ENCODE results near the gene TTC36. TPM values are rescaled to one million over a fixed set of nuclear protein-coding genes. Genes with fewer than 3 reads are reported as not detected.
A peak's percentile ranks its signal among the peaks of the same experiment; 100 is the strongest.

The TTC36 gene
- total and polyA plus RNA-seq, 9 donors, result 1.1 to 3.2 (median 2.3) TPM

DNA sequence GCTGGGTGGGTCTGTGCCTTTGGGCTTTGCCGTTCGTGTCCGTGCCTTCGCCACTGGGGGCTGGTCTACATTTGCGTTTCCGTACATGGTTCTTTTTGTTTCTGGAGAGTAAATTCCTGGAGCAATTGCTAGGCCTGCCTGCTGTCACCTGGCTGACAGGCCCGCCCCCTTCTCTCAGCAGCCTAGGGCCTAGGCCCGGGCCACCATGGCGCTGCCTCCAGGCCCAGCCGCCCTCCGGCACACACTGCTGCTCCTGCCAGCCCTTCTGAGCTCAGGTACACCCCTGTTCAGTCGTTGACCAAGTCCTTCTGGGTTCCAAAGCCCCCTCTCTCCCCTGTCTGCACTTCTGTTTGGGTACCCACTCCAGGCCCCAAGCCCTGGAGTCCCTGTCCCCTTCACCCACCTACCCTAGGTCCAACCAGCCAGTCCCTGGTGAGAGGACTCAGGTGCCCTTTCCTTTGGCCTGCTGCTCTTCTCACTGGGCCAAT is 4.4 kb downstream of the TTC36 start:
- no peak for DNase-seq
- 14% methylated on average over 9 of the region's 12 CpGs for WGBS (ENCODE audit: insufficient coverage)
- Histone ChIP-seq H3K27me3 (ENCODE audit: control insufficient read depth, insufficient read depth, low read length) (peaks cover 2% of the 10 kb centered on the region), H3K27ac (ENCODE audit: low read length) (peak overlapping the region; percentile 3), H3K4me3 (ENCODE audit: low read length) (peak overlapping the region; percentile 67), H3K4me1 (ENCODE audit: control insufficient read depth, insufficient read depth, low read length) (peaks cover 27% of the 10 kb centered on the region), H3K36me3 (ENCODE audit: control insufficient read depth, insufficient read depth, low read length) (peaks cover 20% of the 10 kb centered on the region), H3K9me3 (replicated peaks; ENCODE audit: control insufficient read depth, low read depth, low read length) (no peaks in the 10 kb centered on the region)

DNA sequence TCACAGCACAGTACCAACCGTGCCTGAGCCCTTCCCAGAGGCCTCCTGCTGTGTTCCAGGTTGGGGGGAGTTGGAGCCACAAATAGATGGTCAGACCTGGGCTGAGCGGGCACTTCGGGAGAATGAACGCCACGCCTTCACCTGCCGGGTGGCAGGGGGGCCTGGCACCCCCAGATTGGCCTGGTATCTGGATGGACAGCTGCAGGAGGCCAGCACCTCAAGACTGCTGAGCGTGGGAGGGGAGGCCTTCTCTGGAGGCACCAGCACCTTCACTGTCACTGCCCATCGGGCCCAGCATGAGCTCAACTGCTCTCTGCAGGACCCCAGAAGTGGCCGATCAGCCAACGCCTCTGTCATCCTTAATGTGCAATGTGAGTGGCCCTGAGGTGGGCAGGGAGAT is 4.8 kb downstream of the TTC36 start:
- peak overlapping the region; percentile 3 for H3K27ac ChIP-seq (ENCODE audit: low read length)
- WGBS (ENCODE audit: insufficient coverage), result 84% methylated on average over 8 of the region's 10 CpGs
- H3K9me3 ChIP-seq (replicated peaks; ENCODE audit: control insufficient read depth, low read depth, low read length), result no peaks in the 10 kb centered on the region
- no peak for DNase-seq
- H3K4me3 ChIP-seq (ENCODE audit: low read length), result no peak overlapping the region
- peaks cover 27% of the 10 kb centered on the region for H3K4me1 ChIP-seq (ENCODE audit: control insufficient read depth, insufficient read depth, low read length)
- H3K27me3 ChIP-seq (ENCODE audit: control insufficient read depth, insufficient read depth, low read length), result peaks cover 2% of the 10 kb centered on the region
- peaks cover 20% of the 10 kb centered on the region for H3K36me3 ChIP-seq (ENCODE audit: control insufficient read depth, insufficient read depth, low read length)

DNA sequence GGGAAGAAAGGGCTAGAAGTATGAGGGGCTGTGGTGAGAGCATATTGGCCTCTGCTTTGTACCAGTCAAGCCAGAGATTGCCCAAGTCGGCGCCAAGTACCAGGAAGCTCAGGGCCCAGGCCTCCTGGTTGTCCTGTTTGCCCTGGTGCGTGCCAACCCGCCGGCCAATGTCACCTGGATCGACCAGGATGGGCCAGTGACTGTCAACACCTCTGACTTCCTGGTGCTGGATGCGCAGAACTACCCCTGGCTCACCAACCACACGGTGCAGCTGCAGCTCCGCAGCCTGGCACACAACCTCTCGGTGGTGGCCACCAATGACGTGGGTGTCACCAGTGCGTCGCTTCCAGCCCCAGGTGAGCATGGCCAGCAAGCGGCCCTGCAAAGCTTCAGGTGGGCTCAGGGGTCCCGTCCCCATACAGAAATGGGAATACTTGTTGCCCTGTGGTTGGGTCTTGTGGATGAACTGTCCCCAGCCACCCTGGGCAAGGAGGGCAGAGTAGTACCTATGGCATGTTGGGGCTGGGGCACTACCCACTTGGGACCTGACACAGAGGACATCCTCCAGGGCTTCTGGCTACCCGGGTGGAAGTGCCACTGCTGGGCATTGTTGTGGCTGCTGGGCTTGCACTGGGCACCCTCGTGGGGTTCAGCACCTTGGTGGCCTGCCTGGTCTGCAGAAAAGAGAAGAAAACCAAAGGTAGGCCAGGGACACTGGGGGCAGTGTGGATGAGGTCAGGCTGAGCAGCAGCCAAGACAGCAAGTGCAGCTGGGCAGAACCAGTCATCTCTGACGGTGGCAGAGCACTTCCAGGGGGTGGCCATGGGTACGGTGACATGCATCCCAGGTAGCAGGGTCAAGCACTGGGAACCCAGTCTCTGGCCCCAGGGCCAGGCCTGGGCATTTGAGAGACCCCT is 5.8 kb downstream of the TTC36 start:
- Histone ChIP-seq H3K27me3 (ENCODE audit: control insufficient read depth, insufficient read depth, low read length) (peaks cover 2% of the 10 kb centered on the region), H3K4me1 (ENCODE audit: control insufficient read depth, insufficient read depth, low read length) (peaks cover 23% of the 10 kb centered on the region), H3K9me3 (replicated peaks; ENCODE audit: control insufficient read depth, low read depth, low read length) (no peaks in the 10 kb centered on the region), H3K4me3 (ENCODE audit: low read length) (no peak overlapping the region), H3K36me3 (ENCODE audit: control insufficient read depth, insufficient read depth, low read length) (peaks cover 16% of the 10 kb centered on the region), H3K27ac (ENCODE audit: low read length) (no peak overlapping the region)
- 90% methylated on average over 18 of the region's 19 CpGs for WGBS (ENCODE audit: insufficient coverage)
- no peak for DNase-seq

DNA sequence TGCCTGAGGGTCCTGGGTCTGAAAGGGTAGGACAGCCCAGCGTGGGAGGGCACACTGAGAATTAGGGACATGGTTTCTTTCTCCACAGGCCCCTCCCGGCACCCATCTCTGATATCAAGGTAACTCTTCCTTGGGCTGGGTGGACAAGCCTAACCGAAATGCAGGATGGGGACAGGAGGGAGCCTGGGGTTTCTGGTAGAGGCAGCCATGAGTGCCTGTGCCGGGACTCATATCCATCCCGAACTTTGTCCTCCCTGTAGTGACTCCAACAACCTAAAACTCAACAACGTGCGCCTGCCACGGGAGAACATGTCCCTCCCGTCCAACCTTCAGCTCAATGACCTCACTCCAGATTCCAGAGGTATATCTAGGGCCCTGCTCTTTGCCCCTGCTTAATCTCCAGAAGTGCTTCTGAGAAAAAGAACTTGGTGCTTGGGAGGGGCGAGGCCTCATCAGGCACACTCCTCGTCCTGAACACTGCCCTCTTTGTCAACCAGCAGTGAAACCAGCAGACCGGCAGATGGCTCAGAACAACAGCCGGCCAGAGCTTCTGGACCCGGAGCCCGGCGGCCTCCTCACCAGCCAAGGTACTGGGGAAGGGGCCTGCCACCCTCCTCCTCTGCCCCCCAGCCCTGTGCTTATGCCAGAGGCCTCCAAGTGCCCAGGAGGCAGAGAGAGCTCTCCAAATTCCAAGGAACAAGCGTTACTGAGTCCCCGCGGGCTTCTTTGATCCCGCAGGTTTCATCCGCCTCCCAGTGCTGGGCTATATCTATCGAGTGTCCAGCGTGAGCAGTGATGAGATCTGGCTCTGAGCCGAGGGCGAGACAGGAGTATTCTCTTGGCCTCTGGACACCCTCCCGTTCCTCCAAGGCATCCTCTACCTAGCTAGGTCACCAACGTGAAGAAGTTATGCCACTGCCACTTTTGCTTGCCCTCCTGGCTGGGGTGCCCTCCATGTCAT is 6.8 kb downstream of the TTC36 start:
- 66% methylated on average over 24 of the region's 27 CpGs for WGBS (ENCODE audit: insufficient coverage)

DNA sequence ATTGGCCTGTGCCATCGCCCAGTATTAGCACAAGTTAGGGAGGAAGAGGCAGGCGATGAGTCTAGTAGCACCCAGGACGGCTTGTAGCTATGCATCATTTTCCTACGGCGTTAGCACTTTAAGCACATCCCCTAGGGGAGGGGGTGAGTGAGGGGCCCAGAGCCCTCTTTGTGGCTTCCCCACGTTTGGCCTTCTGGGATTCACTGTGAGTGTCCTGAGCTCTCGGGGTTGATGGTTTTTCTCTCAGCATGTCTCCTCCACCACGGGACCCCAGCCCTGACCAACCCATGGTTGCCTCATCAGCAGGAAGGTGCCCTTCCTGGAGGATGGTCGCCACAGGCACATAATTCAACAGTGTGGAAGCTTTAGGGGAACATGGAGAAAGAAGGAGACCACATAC is 8.0 kb downstream of the TTC36 start:
- Histone ChIP-seq H3K4me1 (ENCODE audit: control insufficient read depth, insufficient read depth, low read length) (peaks cover 11% of the 10 kb centered on the region), H3K36me3 (ENCODE audit: control insufficient read depth, insufficient read depth, low read length) (peaks cover 16% of the 10 kb centered on the region), H3K9me3 (replicated peaks; ENCODE audit: control insufficient read depth, low read depth, low read length) (no peaks in the 10 kb centered on the region), H3K27me3 (ENCODE audit: control insufficient read depth, insufficient read depth, low read length) (no peaks in the 10 kb centered on the region), H3K27ac (ENCODE audit: low read length) (no peak overlapping the region), H3K4me3 (ENCODE audit: low read length) (no peak overlapping the region)
- DNase-seq, result no peak
- 20% methylated on average over 1 of the region's 9 CpGs for WGBS (ENCODE audit: insufficient coverage)

More for the DNA sequence above, 6.8 kb downstream of the TTC36 start:
- Histone ChIP-seq H3K36me3 (ENCODE audit: control insufficient read depth, insufficient read depth, low read length) (peaks cover 16% of the 10 kb centered on the region), H3K4me3 (ENCODE audit: low read length) (no peak overlapping the region), H3K9me3 (replicated peaks; ENCODE audit: control insufficient read depth, low read depth, low read length) (no peaks in the 10 kb centered on the region), H3K27ac (ENCODE audit: low read length) (peak overlapping the region; percentile 13), H3K27me3 (ENCODE audit: control insufficient read depth, insufficient read depth, low read length) (peaks cover 2% of the 10 kb centered on the region), H3K4me1 (ENCODE audit: control insufficient read depth, insufficient read depth, low read length) (peaks cover 20% of the 10 kb centered on the region)
- DNase-seq, result no peak

DNA sequence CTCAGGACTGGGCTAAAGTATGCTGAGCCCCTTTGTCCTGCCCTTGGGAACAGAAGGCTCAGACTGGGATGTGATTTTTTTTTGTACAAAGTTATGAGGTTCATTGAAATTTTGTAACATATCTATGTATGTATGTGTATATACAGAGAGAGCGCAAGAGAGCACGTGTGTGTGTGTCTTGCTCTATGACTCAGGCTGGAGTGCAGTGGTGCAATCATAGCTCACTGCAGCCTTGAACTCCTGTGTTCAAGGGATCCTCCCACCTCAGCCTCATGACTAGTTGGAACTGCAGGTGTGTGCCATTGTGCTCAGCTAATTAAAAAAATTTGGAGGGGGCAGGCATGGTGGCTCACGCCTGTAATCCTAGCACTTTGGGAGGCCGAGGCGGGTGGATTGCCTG is 9.5 kb downstream of the TTC36 start:
- Histone ChIP-seq H3K27ac (ENCODE audit: low read length) (no peak overlapping the region), H3K36me3 (ENCODE audit: control insufficient read depth, insufficient read depth, low read length) (peaks cover 19% of the 10 kb centered on the region), H3K4me1 (ENCODE audit: control insufficient read depth, insufficient read depth, low read length) (peaks cover 4% of the 10 kb centered on the region), H3K4me3 (ENCODE audit: low read length) (no peak overlapping the region), H3K9me3 (replicated peaks; ENCODE audit: control insufficient read depth, low read depth, low read length) (no peaks in the 10 kb centered on the region), H3K27me3 (ENCODE audit: control insufficient read depth, insufficient read depth, low read length) (no peaks in the 10 kb centered on the region)
- WGBS (ENCODE audit: insufficient coverage), result 92% methylated on average over 2 of the region's 5 CpGs
- no peak for DNase-seq

DNA sequence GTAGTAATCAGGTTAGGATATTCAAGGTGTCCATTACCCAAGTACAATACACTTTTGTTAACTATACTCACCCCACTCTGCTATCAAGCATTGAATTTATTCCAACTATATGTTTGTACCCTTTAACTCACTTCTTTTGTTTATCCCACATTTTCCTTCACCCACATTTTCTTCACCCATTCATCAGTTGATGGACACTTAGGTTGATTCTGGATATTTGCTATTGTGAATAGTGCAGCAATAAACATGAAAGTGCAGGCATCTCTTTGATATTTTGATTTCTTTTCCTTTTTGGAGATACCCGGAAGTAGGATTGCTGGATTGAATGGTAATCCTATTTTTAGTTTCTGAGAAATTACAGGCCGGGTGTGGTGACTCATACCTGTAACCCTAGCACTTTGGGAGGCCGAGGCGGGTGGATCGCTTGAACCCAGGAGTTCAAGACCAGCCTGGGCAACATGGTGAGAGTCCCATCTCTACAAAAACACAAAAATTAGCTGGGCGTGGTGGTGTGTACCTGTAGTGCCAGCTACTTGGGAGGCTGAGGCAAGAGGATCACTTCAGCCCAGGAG is 10.2 kb downstream of the TTC36 start:
- H3K9me3 ChIP-seq (replicated peaks; ENCODE audit: control insufficient read depth, low read depth, low read length), result no peaks in the 10 kb centered on the region
- H3K27ac ChIP-seq (ENCODE audit: low read length), result no peak overlapping the region
- WGBS (ENCODE audit: insufficient coverage), result no CpG with 5 or more reads among the region's 6 CpGs
- peaks cover 24% of the 10 kb centered on the region for H3K36me3 ChIP-seq (ENCODE audit: control insufficient read depth, insufficient read depth, low read length)
- DNase-seq, result no peak
- no peaks in the 10 kb centered on the region for H3K4me1 ChIP-seq (ENCODE audit: control insufficient read depth, insufficient read depth, low read length)
- no peaks in the 10 kb centered on the region for H3K27me3 ChIP-seq (ENCODE audit: control insufficient read depth, insufficient read depth, low read length)
- H3K4me3 ChIP-seq (ENCODE audit: low read length), result no peak overlapping the region

DNA sequence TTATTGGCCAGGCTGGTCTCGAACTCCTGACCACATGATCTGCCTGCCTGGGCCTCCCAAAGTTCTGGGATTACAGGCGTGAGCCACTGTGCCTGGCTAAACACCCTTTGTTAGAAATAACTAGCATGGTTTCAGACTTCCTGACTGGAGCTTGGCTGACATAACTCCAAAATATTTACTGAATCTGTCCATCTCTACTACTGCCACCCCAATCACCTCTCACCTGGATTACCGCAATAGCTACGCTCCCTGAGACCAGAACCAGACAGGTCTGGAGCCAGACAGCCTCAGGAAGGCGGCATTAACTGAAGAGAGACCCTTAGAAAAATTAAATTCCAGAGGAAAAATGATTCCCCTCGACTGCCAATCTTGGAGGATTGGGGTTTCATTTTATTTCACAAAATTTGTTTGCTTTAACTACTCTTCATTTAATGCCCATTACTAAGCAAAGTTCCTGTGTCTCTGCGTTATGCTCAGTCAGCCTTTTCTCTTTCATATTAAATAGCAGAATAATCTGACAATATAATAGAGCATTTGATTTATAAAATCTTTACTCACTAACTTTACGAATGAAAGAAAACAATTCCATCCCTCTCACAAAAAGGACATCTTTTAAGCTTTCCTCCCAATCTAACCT is 16.9 kb downstream of the TTC36 start:
- no peak for DNase-seq
- H3K4me1 ChIP-seq (ENCODE audit: control insufficient read depth, insufficient read depth, low read length), result no peaks in the 10 kb centered on the region
- H3K36me3 ChIP-seq (ENCODE audit: control insufficient read depth, insufficient read depth, low read length), result peaks cover 39% of the 10 kb centered on the region
- no peak overlapping the region for H3K27ac ChIP-seq (ENCODE audit: low read length)
- no peaks in the 10 kb centered on the region for H3K27me3 ChIP-seq (ENCODE audit: control insufficient read depth, insufficient read depth, low read length)
- H3K9me3 ChIP-seq (replicated peaks; ENCODE audit: control insufficient read depth, low read depth, low read length), result no peaks in the 10 kb centered on the region
- 95% methylated on average over 3 of the region's 8 CpGs for WGBS (ENCODE audit: insufficient coverage)
- H3K4me3 ChIP-seq (ENCODE audit: low read length), result no peak overlapping the region

DNA sequence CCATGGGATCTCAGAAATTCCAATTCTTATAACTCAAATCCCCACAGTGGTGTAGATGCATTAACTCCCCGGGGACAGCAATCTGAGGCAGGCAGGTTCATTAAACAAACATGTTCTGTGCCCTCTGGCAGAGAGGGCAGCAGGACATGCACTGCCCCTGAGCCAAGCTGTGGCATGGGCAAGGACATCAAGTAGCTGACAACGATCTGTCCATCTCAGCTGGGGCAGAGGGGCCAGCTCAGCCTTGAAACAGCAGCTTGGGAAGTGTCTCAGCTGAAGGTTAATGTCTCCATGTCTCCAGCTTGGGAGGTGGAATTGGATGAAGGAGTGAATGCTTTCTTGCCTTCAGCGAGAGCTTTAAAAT is 17.4 kb downstream of the TTC36 start:
- Histone ChIP-seq H3K9me3 (replicated peaks; ENCODE audit: control insufficient read depth, low read depth, low read length) (no peaks in the 10 kb centered on the region), H3K4me1 (ENCODE audit: control insufficient read depth, insufficient read depth, low read length) (no peaks in the 10 kb centered on the region), H3K27ac (ENCODE audit: low read length) (no peak overlapping the region), H3K4me3 (ENCODE audit: low read length) (no peak overlapping the region), H3K27me3 (ENCODE audit: control insufficient read depth, insufficient read depth, low read length) (no peaks in the 10 kb centered on the region), H3K36me3 (ENCODE audit: control insufficient read depth, insufficient read depth, low read length) (peaks cover 39% of the 10 kb centered on the region)
- 82% methylated on average over 2 of the region's 3 CpGs for WGBS (ENCODE audit: insufficient coverage)
- DNase-seq, result no peak
